Measurements from ENCODE around the gene EPHA4.

The EPHA4 gene

DNA sequence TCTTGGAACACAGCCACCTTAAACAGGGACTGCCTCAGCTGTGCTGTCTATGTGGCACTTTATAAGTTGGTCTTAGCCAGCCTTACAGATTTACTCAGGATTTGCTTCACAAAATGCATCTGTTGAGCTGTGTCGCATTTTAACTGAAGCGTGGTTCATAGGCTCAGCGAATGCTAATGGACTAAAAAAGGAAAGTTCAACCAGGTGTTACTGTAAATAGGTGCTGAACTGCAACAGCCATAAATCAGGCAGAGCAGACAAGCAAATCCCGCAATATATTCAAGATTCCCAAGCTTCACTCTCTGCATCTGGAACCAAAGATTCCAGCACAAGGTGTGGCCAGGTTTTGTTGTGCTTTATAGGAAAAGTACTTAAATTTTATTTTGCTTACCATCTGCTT, 130.0 kb downstream of the EPHA4 start:
- WGBS = 95% methylated on average over 4 of the region's 4 CpGs
- Histone ChIP-seq H3K36me3 (ENCODE audit: insufficient read depth, low read length) (peaks cover 38% of the 10 kb centered on the region; the same call in 1 of the 2 replicates), H3K27ac (ENCODE audit: low read depth, low read length) (no peak overlapping the region), H3K4me3 (ENCODE audit: low read length) (no peak overlapping the region), H3K4me1 (ENCODE audit: insufficient read depth, low read length) (peaks cover 3% of the 10 kb centered on the region; the same call in 1 of the 2 replicates), H3K27me3 (ENCODE audit: insufficient read depth, low read length) (no peaks in the 10 kb centered on the region), H3K9me3 (ENCODE audit: insufficient read depth, low read depth, low read length) (no peaks in the 10 kb centered on the region), H3K9ac (ENCODE audit: low read depth, low read length) (no peak overlapping the region)

DNA sequence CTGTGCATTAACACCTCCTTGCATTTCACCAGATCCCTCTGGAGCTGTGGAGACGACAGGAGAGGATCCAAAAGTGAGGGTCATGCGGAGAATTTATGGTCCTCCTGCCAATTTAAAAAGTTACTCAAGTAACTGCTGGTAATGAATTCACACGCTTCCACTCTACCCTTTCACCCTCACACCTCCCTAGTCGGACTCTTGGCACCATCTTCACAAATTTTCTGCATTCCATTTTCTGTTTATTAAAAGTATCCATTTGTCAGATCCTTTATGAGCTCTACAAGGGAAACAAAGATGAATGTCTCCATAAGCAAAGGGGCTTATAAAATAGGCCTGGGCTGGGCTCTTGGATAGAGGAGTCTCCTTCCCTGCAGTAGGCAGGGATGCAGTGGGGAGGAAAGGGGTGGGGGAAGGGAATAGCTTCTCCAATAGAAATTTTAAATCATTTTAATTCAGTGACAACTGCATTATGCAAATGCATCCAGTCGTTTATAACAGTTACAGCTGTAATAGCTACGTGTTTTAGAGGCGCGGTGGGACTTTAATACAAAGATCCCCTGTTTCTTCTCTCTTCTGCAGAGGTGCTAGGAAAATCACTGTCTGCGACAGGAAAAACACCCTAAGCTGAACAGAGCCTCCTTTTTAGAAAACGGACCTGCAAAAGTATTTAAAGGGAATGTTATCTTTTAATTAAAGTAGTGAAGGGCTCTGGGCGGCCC, 132.2 kb downstream of the EPHA4 start:
- no peaks in the 10 kb centered on the region for H3K9me3 ChIP-seq (ENCODE audit: insufficient read depth, low read depth, low read length)
- peaks cover 39% of the 10 kb centered on the region; the same call in 1 of the 2 replicates for H3K36me3 ChIP-seq (ENCODE audit: insufficient read depth, low read length)
- 87% methylated on average over 11 of the region's 11 CpGs for WGBS
- peaks cover 17% of the 10 kb centered on the region for H3K4me1 ChIP-seq (ENCODE audit: insufficient read depth, low read length)
- H3K9ac ChIP-seq (ENCODE audit: low read depth, low read length) = no peak overlapping the region
- H3K4me3 ChIP-seq (ENCODE audit: low read length) = no peak overlapping the region
- H3K27ac ChIP-seq (ENCODE audit: low read depth, low read length) = no peak overlapping the region
- no peaks in the 10 kb centered on the region for H3K27me3 ChIP-seq (ENCODE audit: insufficient read depth, low read length)

DNA sequence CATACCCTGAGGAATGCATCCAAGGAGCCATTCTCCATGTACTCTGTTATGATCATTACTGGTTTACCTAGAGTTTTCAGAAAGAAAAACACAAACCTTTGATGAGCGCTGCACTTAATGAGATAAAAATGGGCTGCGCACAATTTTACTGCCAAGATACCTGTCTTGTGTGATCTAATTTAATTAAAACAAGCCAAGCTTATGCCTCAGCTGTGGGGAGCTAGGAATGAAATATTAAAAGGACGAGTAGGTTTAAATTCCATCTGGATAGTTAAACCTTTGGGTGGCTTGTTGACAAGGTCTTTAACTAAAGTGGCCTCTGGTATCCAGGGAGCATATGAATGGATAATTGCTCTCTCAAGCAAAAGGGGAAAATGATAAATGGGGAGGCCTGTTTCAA, 135.0 kb downstream of the EPHA4 start:
- H3K9ac ChIP-seq (ENCODE audit: low read depth, low read length) = no peak overlapping the region
- H3K27me3 ChIP-seq (ENCODE audit: insufficient read depth, low read length) = no peaks in the 10 kb centered on the region
- H3K4me3 ChIP-seq (ENCODE audit: low read length) = no peak overlapping the region
- peaks cover 24% of the 10 kb centered on the region for H3K4me1 ChIP-seq (ENCODE audit: insufficient read depth, low read length)
- 79% methylated on average over 3 of the region's 3 CpGs for WGBS
- H3K36me3 ChIP-seq (ENCODE audit: insufficient read depth, low read length) = peaks cover 33% of the 10 kb centered on the region; the same call in 1 of the 2 replicates
- H3K27ac ChIP-seq (ENCODE audit: low read depth, low read length) = no peak overlapping the region
- H3K9me3 ChIP-seq (ENCODE audit: insufficient read depth, low read depth, low read length) = no peaks in the 10 kb centered on the region

DNA sequence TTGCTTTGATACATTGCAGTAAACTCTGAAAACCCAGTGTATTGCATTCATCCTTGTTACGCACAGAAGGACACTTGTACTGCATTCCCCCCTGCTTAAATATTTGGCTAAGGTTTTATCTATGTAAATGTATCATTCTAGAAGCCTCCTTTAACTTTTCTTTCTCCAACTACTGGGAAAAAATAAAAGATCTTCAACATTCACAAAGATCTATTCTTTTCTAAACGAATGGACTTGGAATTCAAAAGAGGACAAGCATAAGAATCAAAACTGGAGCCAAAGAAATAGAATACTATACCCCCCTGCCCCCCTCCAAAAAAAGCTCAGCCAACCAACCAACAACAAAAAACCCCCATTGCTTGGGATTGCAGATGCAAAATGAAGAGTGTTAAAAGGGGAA, 136.9 kb downstream of the EPHA4 start:
- Histone ChIP-seq H3K4me3 (ENCODE audit: low read length) (no peak overlapping the region), H3K27me3 (ENCODE audit: insufficient read depth, low read length) (no peaks in the 10 kb centered on the region), H3K36me3 (ENCODE audit: insufficient read depth, low read length) (peaks cover 31% of the 10 kb centered on the region; the same call in 1 of the 2 replicates), H3K4me1 (ENCODE audit: insufficient read depth, low read length) (peaks cover 24% of the 10 kb centered on the region), H3K27ac (ENCODE audit: low read depth, low read length) (no peak overlapping the region; the same call in 1 of the 2 replicates), H3K9me3 (ENCODE audit: insufficient read depth, low read depth, low read length) (no peaks in the 10 kb centered on the region), H3K9ac (ENCODE audit: low read depth, low read length) (no peak overlapping the region)
- 53% methylated on average over 2 of the region's 2 CpGs for WGBS

DNA sequence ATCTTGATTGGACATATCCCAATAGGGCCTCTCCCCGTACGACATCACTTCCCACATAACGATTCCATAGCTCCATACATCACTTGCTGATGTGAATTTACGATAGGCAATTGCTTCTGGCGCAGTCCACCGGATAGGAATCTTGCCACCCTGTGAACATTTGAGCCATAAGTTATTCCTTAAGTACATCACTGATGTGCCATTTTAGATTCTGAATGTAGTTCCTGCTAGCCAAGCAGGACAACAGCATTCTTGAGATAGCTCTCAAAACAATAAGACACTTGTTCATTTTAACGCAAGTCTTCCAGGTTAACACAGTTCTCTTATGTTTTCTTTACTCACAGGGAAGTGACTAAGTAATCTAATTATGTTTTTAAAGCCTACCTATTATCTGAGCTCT, 138.0 kb downstream of the EPHA4 start:
- no peak overlapping the region for H3K4me3 ChIP-seq (ENCODE audit: low read length)

DNA sequence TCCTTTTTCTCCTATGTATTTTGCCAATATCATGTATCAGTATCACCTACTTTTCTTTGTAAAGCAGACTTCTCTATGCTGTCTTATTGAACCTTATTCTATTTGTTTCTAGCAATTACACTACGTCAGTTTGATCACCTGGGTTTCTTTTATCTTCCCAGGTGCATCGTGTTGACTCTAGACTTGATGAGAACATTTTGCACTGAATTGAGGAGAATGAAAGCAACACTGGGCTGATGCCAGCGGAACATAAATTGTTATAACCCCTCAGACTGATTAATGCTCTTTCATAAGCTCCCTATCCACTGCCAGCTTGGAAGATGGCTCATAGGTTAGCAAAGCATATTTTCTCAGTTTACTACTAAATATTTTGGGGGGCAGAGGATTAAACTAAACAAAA, 140.6 kb downstream of the EPHA4 start:
- Histone ChIP-seq H3K9me3 (ENCODE audit: insufficient read depth, low read depth, low read length) (no peaks in the 10 kb centered on the region), H3K9ac (ENCODE audit: low read depth, low read length) (no peak overlapping the region), H3K4me3 (ENCODE audit: low read length) (no peak overlapping the region), H3K27me3 (ENCODE audit: insufficient read depth, low read length) (no peaks in the 10 kb centered on the region), H3K36me3 (ENCODE audit: insufficient read depth, low read length) (peaks cover 44% of the 10 kb centered on the region), H3K27ac (ENCODE audit: low read depth, low read length) (no peak overlapping the region), H3K4me1 (ENCODE audit: insufficient read depth, low read length) (peaks cover 23% of the 10 kb centered on the region)
- 90% methylated on average over 3 of the region's 3 CpGs for WGBS

More for the DNA sequence above, 138.0 kb downstream of the EPHA4 start:
- Histone ChIP-seq H3K27me3 (ENCODE audit: insufficient read depth, low read length) (no peaks in the 10 kb centered on the region), H3K27ac (ENCODE audit: low read depth, low read length) (no peak overlapping the region), H3K36me3 (ENCODE audit: insufficient read depth, low read length) (peaks cover 34% of the 10 kb centered on the region), H3K4me1 (ENCODE audit: insufficient read depth, low read length) (peaks cover 24% of the 10 kb centered on the region), H3K9me3 (ENCODE audit: insufficient read depth, low read depth, low read length) (no peaks in the 10 kb centered on the region), H3K9ac (ENCODE audit: low read depth, low read length) (no peak overlapping the region)
- WGBS = 96% methylated on average over 7 of the region's 7 CpGs

DNA sequence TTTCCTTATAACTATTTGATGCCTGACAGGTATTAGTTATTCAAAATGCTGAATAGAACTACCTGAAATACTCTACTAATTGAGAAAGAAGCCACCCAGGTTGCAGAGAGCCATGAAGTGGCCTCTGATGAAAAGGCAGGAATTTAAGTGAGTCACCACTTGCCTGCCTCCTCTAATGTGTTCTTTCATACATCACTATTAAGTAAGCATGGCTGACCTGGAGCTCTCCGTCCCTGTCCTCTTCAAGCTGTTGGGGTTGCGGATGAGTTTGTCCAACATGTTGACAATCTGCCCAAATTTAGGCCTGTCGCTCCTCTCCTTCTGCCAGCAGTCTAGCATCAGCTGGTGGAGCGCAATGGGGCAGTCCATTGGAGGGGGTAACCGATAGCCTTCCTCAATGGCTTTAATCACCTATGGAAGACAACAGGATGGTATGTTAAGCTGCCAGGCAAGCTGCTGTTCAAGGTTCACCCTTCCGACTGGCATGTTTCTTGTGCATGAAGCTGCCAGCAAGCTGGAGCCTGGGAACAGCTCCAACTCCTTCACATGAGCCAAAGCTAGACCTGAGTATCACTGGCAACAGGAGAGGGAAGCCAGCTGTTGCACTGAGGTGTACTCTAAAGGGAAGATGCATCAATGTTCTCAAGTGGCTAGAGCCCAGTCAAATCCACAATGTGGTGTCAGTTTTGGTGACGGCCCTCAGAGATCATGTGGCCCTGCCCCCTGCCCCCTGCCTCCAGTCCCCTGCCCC, 142.2 kb downstream of the EPHA4 start:
- no peak overlapping the region for H3K4me3 ChIP-seq (ENCODE audit: low read length)
- no peak overlapping the region for H3K9ac ChIP-seq (ENCODE audit: low read depth, low read length)
- no peak overlapping the region for H3K27ac ChIP-seq (ENCODE audit: low read depth, low read length)
- 97% methylated on average over 7 of the region's 7 CpGs for WGBS
- no peaks in the 10 kb centered on the region for H3K9me3 ChIP-seq (ENCODE audit: insufficient read depth, low read depth, low read length)
- peaks cover 7% of the 10 kb centered on the region for H3K4me1 ChIP-seq (ENCODE audit: insufficient read depth, low read length)
- H3K36me3 ChIP-seq (ENCODE audit: insufficient read depth, low read length) = peaks cover 55% of the 10 kb centered on the region
- H3K27me3 ChIP-seq (ENCODE audit: insufficient read depth, low read length) = no peaks in the 10 kb centered on the region

DNA sequence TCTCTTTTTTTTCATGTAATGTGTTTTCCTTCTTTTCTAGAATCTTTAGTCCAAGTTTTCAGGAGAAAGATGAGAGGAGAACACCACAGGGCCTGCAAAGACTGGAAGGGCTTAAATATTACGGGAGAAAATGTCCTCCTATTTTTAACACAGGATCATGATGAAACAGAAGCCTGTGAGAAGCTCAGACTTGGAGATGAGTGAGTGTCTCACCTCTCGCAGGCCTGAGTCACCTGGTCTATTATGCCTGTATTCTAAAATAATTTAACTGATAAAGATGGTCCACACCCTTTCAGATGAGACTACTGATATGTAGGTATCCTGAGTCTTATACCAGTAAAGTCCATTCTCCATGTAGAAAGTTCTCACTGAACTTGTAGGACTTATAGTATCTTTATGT, 143.2 kb downstream of the EPHA4 start:
- 92% methylated on average over 2 of the region's 2 CpGs for WGBS
- Histone ChIP-seq H3K9me3 (ENCODE audit: insufficient read depth, low read depth, low read length) (no peaks in the 10 kb centered on the region), H3K27me3 (ENCODE audit: insufficient read depth, low read length) (no peaks in the 10 kb centered on the region), H3K36me3 (ENCODE audit: insufficient read depth, low read length) (peaks cover 56% of the 10 kb centered on the region), H3K27ac (ENCODE audit: low read depth, low read length) (no peak overlapping the region), H3K9ac (ENCODE audit: low read depth, low read length) (no peak overlapping the region), H3K4me1 (ENCODE audit: insufficient read depth, low read length) (no peaks in the 10 kb centered on the region; the same call in 1 of the 2 replicates), H3K4me3 (ENCODE audit: low read length) (no peak overlapping the region)

DNA sequence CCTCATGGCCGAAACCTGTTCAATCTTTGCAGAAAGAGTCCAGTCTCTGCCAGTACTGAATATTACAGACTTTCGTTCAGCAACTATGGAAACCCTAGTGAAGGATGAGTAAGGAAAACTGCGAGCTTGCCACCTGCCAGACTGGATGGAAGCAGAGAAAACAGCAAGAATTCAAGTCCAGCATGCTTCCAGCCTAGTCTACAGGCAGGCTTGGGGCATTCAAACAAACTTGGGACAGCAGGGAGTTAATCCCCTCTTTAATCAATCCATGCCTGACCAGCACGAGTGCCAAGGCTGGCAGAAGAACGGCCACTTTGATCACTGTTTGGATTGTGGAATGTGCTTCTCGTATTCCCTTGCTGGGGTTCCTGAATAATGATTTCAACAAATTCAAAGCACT, 145.2 kb downstream of the EPHA4 start:
- H3K4me1 ChIP-seq (ENCODE audit: insufficient read depth, low read length) = no peaks in the 10 kb centered on the region; the same call in 1 of the 2 replicates
- H3K27me3 ChIP-seq (ENCODE audit: insufficient read depth, low read length) = no peaks in the 10 kb centered on the region
- H3K27ac ChIP-seq (ENCODE audit: low read depth, low read length) = no peak overlapping the region
- H3K9ac ChIP-seq (ENCODE audit: low read depth, low read length) = no peak overlapping the region
- WGBS = 86% methylated on average over 6 of the region's 6 CpGs
- no peak overlapping the region for H3K4me3 ChIP-seq (ENCODE audit: low read length)
- H3K36me3 ChIP-seq (ENCODE audit: insufficient read depth, low read length) = peaks cover 57% of the 10 kb centered on the region
- no peaks in the 10 kb centered on the region for H3K9me3 ChIP-seq (ENCODE audit: insufficient read depth, low read depth, low read length)

DNA sequence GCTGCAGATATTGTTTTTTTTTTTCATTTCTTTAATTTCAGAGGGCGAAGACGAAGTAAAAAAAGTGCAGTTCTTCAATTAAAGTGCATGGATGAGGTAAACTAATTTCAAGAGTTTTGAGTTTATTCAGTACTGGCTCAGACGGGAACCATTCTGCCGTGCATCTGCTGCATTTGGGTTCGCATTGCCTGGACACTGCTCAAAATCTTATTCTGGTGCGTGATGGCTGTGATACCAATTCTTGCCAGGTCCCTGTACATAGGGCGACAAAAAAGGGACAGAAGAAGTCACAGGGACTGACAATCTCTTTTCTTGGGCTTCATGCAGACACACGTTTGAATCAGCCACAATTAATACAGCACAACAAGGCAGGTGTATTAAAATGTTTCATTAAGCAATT, 146.2 kb downstream of the EPHA4 start:
- WGBS = 94% methylated on average over 8 of the region's 8 CpGs

DNA sequence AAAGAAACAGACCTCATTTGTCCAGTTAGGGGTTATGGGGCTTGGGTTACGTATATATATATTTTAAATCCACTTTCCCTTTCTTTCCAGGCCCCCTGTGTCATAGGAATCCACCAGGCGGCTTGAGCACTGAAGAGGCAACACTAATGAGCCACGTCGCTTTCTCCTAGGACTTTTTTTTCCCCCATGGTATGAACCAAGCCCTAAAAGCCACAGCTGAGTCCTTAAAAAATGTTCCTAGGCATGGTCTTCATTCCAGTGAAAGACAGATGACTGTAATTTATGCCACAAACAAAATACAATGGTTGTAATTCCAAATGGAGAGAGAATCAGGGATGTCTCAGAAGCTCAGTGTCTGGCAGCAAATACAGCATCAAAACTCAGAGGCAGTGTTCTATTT, 146.8 kb downstream of the EPHA4 start:
- no peak overlapping the region for H3K4me3 ChIP-seq (ENCODE audit: low read length)

More for the DNA sequence above, 146.2 kb downstream of the EPHA4 start:
- H3K36me3 ChIP-seq (ENCODE audit: insufficient read depth, low read length) = peaks cover 54% of the 10 kb centered on the region
- no peaks in the 10 kb centered on the region for H3K27me3 ChIP-seq (ENCODE audit: insufficient read depth, low read length)
- no peaks in the 10 kb centered on the region; the same call in 1 of the 2 replicates for H3K4me1 ChIP-seq (ENCODE audit: insufficient read depth, low read length)
- no peak overlapping the region for H3K9ac ChIP-seq (ENCODE audit: low read depth, low read length)
- no peak overlapping the region for H3K4me3 ChIP-seq (ENCODE audit: low read length)
- H3K27ac ChIP-seq (ENCODE audit: low read depth, low read length) = no peak overlapping the region
- no peaks in the 10 kb centered on the region for H3K9me3 ChIP-seq (ENCODE audit: insufficient read depth, low read depth, low read length)

More for the DNA sequence above, 146.8 kb downstream of the EPHA4 start:
- peaks cover 54% of the 10 kb centered on the region for H3K36me3 ChIP-seq (ENCODE audit: insufficient read depth, low read length)
- no peaks in the 10 kb centered on the region for H3K9me3 ChIP-seq (ENCODE audit: insufficient read depth, low read depth, low read length)
- H3K27me3 ChIP-seq (ENCODE audit: insufficient read depth, low read length) = no peaks in the 10 kb centered on the region
- 96% methylated on average over 3 of the region's 4 CpGs for whole genome bisulfite sequencing
- no peaks in the 10 kb centered on the region; the same call in 1 of the 2 replicates for H3K4me1 ChIP-seq (ENCODE audit: insufficient read depth, low read length)
- no peak overlapping the region for H3K27ac ChIP-seq (ENCODE audit: low read depth, low read length)
- H3K9ac ChIP-seq (ENCODE audit: low read depth, low read length) = no peak overlapping the region

Data from HUES64 (cell line).